ENCODE data around the gene ANKRD34A. TPM values are rescaled to one million over a fixed set of nuclear protein-coding genes. Genes with fewer than 3 reads are reported as not detected.
A peak's percentile ranks its signal among the peaks of the same experiment; 100 is the strongest.

ANKRD34A gene
- total RNA-seq, 1 donor = 0.99 TPM

DNA sequence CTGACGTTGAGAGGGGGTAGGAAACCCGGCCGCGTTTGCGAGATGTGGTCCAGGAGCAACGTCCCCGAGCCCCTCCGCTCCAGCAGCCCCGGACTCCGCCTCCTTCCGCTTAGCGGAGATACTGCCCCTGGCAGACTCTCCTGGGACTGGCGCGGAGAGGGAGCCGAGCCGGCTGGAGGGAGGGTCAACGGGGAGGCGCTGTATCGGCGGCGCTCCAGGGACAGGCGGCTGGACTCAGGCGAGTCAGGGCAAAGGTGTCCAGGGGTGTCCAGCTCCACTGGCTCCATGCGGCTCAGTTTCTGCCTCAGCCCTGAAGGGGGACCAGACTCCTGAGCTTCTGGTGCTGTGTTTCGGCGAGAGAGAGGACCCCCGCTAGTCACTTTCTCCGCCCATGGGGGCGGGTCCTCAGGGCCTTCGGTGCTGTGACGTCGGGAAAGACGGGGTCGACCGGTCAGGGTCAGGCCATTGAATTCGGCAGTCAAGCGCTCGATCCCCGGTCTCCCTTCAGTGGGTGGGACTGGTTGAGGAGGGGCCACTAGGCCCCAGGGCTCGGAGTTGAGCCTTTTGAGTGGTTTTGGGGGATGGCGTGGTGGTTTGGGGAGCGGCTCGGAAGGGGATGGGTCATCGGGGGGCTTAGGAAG, 3.8 kb downstream of the ANKRD34A start:
- TF ChIP-seq, protein P1, sequence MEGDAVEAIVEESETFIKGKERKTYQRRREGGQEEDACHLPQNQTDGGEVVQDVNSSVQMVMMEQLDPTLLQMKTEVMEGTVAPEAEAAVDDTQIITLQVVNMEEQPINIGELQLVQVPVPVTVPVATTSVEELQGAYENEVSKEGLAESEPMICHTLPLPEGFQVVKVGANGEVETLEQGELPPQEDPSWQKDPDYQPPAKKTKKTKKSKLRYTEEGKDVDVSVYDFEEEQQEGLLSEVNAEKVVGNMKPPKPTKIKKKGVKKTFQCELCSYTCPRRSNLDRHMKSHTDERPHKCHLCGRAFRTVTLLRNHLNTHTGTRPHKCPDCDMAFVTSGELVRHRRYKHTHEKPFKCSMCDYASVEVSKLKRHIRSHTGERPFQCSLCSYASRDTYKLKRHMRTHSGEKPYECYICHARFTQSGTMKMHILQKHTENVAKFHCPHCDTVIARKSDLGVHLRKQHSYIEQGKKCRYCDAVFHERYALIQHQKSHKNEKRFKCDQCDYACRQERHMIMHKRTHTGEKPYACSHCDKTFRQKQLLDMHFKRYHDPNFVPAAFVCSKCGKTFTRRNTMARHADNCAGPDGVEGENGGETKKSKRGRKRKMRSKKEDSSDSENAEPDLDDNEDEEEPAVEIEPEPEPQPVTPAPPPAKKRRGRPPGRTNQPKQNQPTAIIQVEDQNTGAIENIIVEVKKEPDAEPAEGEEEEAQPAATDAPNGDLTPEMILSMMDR (IDR thresholded peaks at IDR 0.05; ENCODE audit: insufficient read depth, low read length) = peak; percentile 25
- DNase-seq (ENCODE audit: low read depth) = peak; percentile 49

DNA sequence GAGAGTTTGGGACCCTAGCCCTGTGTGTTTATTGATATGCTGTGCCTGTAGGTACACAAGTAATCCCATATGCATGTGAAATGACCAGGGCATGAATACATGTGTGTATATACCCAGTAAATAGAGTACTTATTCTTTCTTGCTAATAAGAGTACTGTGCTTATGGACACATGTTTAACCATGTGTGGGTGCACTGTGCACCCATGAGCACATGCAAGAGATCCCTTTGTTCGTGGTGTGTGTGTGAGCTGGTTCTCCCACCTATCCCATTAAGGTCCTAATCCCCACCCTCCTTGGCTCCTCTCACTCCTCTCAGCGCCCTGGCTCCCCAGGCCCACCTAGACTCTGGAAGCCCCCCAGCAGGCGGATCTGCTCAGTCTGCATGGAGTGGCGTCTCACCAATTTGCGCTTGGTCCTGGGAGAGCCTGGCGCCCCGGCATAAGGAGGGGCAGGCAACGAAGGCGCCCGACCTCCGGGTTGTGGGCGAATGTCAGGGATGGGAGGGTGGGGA, 4.4 kb downstream of the ANKRD34A start:
- H3K4me3 ChIP-seq (ENCODE audit: low read depth, low read length) = peak overlapping the region; percentile 71
- TF ChIP-seq, protein P1 (IDR thresholded peaks at IDR 0.05; ENCODE audit: insufficient read depth, low read length) = no peak
- DNase-seq (ENCODE audit: low read depth) = no peak

More for the DNA sequence above, 3.8 kb downstream of the ANKRD34A start:
- peak overlapping the region; percentile 71 for H3K4me3 ChIP-seq (ENCODE audit: low read depth, low read length)

GRCh38 chr1:145959333-145959732, 5.0 kb downstream of the ANKRD34A start:
- TF ChIP-seq, protein P1 (IDR thresholded peaks at IDR 0.05; ENCODE audit: insufficient read depth, low read length) = no peak
- H3K4me3 ChIP-seq (ENCODE audit: low read depth, low read length) = no peak overlapping the region
- DNase-seq (ENCODE audit: low read depth) = no peak

DNA sequence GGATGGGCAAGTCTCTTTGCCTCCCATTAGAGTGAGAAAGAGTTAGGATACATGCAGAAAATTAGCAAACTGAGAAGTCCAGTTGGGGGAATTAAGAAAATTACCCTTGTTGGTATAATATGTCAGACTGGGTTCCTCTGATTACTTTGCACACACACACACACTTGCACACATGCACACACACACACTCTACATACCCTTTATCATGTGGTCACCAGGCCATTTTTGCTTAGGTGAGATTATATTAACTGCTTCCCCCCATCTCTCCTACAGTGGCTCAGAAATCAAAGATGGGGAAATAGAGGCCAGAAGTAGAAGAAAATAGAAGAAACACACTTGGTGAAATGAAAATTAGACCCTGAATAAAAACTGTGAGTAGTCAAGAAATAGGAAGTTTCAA, 5.6 kb downstream of the ANKRD34A start:
- TF ChIP-seq, protein P1 (IDR thresholded peaks at IDR 0.05; ENCODE audit: insufficient read depth, low read length) = no peak
- H3K4me3 ChIP-seq (ENCODE audit: low read depth, low read length) = no peak overlapping the region
- DNase-seq (ENCODE audit: low read depth) = no peak

GRCh38 chr1:145957443-145958319, 6.7 kb downstream of the ANKRD34A start, which contains the start of gene LIX1L:
Gene LIX1L, minus strand, starts transcription at chr1:145958017. Its CDS starts 90 bp downstream, at chr1:145957927.
- peak within 1 kb of the TSS; percentile 82 for H3K4me3 ChIP-seq (ENCODE audit: low read depth, low read length)
- TF ChIP-seq, protein P1 (IDR thresholded peaks at IDR 0.05; ENCODE audit: insufficient read depth, low read length) = no peak
- DNase-seq (ENCODE audit: low read depth) = peak; percentile 97

- peak; percentile 87 for DNase-seq (ENCODE audit: low read depth)
- TF ChIP-seq, protein P1 (IDR thresholded peaks at IDR 0.05; ENCODE audit: insufficient read depth, low read length) = no peak
- H3K4me3 ChIP-seq (ENCODE audit: low read depth, low read length) = peak overlapping the region; percentile 82
These were observed 7.5 kb downstream of the ANKRD34A start for GRCh38 chr1:145956781-145957442.

Data from fibroblast of the aortic adventitia (primary cell).